ENCODE measurements around the gene PRKG1. TPM values are rescaled to one million over a fixed set of nuclear protein-coding genes. Genes with fewer than 3 reads are reported as not detected.

PRKG1 gene
- total RNA-seq, 1 donor from 2014 or later = 22.8 TPM

- no peaks in the 10 kb centered on the region for H3K4me1 Mint-ChIP-seq (ENCODE audit: low read depth)
- H3K27ac Mint-ChIP-seq (ENCODE audit: unreplicated experiment) = no peak overlapping the region
- H3K9me3 Mint-ChIP-seq (ENCODE audit: low read depth) = no peaks in the 10 kb centered on the region
- H3K36me3 Mint-ChIP-seq (ENCODE audit: low read depth) = peaks cover 1% of the 10 kb centered on the region
- DNase-seq (ENCODE audit: low spot score) = no peak
- no peaks in the 10 kb centered on the region for H3K27me3 Mint-ChIP-seq (ENCODE audit: low read depth)
- no peak for TF ChIP-seq CTCF (IDR thresholded peaks at IDR 0.05)
- no peak overlapping the region for H3K4me3 Mint-ChIP-seq (ENCODE audit: unreplicated experiment)
Measured at GRCh38 chr10:51972733-51973346, 898.6 kb downstream of the PRKG1 start.

- H3K4me1 Mint-ChIP-seq (ENCODE audit: low read depth) = peaks cover 5% of the 10 kb centered on the region
- no peak overlapping the region for H3K27ac Mint-ChIP-seq (ENCODE audit: unreplicated experiment)
- DNase-seq (ENCODE audit: low spot score) = no peak
- TF ChIP-seq CTCF (IDR thresholded peaks at IDR 0.05) = no peak
- no peaks in the 10 kb centered on the region for H3K27me3 Mint-ChIP-seq (ENCODE audit: low read depth)
- H3K9me3 Mint-ChIP-seq (ENCODE audit: low read depth) = peaks cover 12% of the 10 kb centered on the region
- peaks cover 5% of the 10 kb centered on the region for H3K36me3 Mint-ChIP-seq (ENCODE audit: low read depth)
- no peak overlapping the region for H3K4me3 Mint-ChIP-seq (ENCODE audit: unreplicated experiment)
Measured at GRCh38 chr10:51980752-51981151, 906.5 kb downstream of the PRKG1 start.

- Mint-ChIP-seq H3K9me3 (ENCODE audit: low read depth) (peaks cover 12% of the 10 kb centered on the region), H3K4me3 (ENCODE audit: unreplicated experiment) (no peak overlapping the region), H3K36me3 (ENCODE audit: low read depth) (peaks cover 5% of the 10 kb centered on the region), H3K27me3 (ENCODE audit: low read depth) (no peaks in the 10 kb centered on the region), H3K4me1 (ENCODE audit: low read depth) (peaks cover 11% of the 10 kb centered on the region), H3K27ac (ENCODE audit: unreplicated experiment) (no peak overlapping the region)
- DNase-seq (ENCODE audit: low spot score) = no peak
- no peak for TF ChIP-seq CTCF (IDR thresholded peaks at IDR 0.05)
Measured at GRCh38 chr10:51981731-51982130, 907.4 kb downstream of the PRKG1 start.

- Mint-ChIP-seq H3K27ac (ENCODE audit: unreplicated experiment) (no peak overlapping the region), H3K36me3 (ENCODE audit: low read depth) (peaks cover 5% of the 10 kb centered on the region), H3K27me3 (ENCODE audit: low read depth) (no peaks in the 10 kb centered on the region), H3K9me3 (ENCODE audit: low read depth) (peaks cover 12% of the 10 kb centered on the region), H3K4me3 (ENCODE audit: unreplicated experiment) (no peak overlapping the region), H3K4me1 (ENCODE audit: low read depth) (peaks cover 11% of the 10 kb centered on the region)
- no peak for DNase-seq (ENCODE audit: low spot score)
- no peak for TF ChIP-seq CTCF (IDR thresholded peaks at IDR 0.05)
Measured at GRCh38 chr10:51983481-51983880, 909.2 kb downstream of the PRKG1 start.

- no peak for DNase-seq (ENCODE audit: low spot score)
- Mint-ChIP-seq H3K4me3 (ENCODE audit: unreplicated experiment) (no peak overlapping the region), H3K4me1 (ENCODE audit: low read depth) (peaks cover 11% of the 10 kb centered on the region), H3K27ac (ENCODE audit: unreplicated experiment) (no peak overlapping the region), H3K9me3 (ENCODE audit: low read depth) (peaks cover 8% of the 10 kb centered on the region), H3K36me3 (ENCODE audit: low read depth) (peaks cover 2% of the 10 kb centered on the region), H3K27me3 (ENCODE audit: low read depth) (no peaks in the 10 kb centered on the region)
- no peak for TF ChIP-seq CTCF (IDR thresholded peaks at IDR 0.05)
Measured at GRCh38 chr10:51985336-51985735, 911.0 kb downstream of the PRKG1 start.

Measured in chondrocyte (in vitro differentiated cells).